Hematopoietic multipotent progenitor cell (in vitro differentiated cells): ENCODE measurements around the gene GRAMD1B. TPM values are rescaled to one million over a fixed set of nuclear protein-coding genes. Genes with fewer than 3 reads are reported as not detected.

ENCODE experiments used
- DNase-seq, 3 donors: peaks; one replicate each; pipeline ENCODE4 v3.0.0-alpha.2; 2011 to 2015; ENCODE audit warnings: low read depth in 2 of 3, low spot score in 2 of 3
- small RNA-seq: library from RNA; depleted of rRNA; stranded (forward); fragments of <200 nt; gene quantifications from one replicate; pipeline ENCODE3, GENCODE V24; 2012
- total RNA-seq: library from RNA; depleted of rRNA; stranded (reverse); fragments of >200 nt; gene quantifications from one replicate; pipeline ENCODE4 v1.2.3, GENCODE V29; 2012

The GRAMD1B gene
- total RNA-seq, 1 donor = 18.9 TPM

DNA sequence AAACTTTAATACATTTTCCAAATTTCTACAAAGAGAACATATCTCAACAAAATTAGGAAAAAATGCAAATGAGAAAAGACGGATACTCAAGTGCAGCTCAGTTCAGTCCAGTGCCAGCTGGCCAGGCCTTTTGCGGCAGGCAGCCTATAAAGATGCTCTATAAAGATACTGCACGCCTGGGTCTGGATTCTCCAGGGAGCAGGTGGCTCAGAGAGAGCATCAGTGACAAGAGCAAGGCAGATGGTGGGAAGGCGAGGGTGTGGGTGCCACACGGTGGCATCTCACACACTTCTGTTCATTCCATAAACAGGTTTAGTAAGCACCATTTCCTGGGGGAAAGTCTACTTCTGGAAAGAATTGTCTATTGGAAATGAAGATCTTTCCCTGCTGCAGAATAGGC is 242.5 kb downstream of the GRAMD1B start:
- DNase-seq = no peak

DNA sequence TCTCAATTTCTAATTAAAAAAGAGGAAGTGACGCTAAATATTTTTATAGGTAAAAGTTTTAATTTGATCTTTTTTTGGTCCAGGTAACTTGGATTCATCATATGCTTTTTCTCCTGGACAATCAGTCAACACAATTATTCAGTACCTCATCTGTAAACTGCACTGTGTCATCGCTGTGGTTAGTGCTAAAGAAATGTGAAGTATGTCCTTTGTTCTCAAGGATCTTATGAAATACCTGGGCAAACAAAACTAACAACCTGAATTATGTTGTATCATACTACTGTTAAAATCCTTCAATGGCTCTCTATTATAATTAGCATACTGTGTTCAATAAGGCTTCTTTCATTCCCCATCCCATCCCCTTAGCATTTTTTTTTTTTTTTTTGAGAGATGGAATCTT is 244.2 kb downstream of the GRAMD1B start:
- no peak for DNase-seq

Small RNAs within 50 kb of the gene (small RNA-seq; reads per million reads assigned to genes)
- gene MIR4493 = not detected

Other genes starting within 250 kb of the GRAMD1B start
- gene CLMP, start 235.0 kb upstream of the GRAMD1B start, total RNA-seq = under 0.01 TPM
- gene SCN3B, start 224.4 kb downstream of the GRAMD1B start, total RNA-seq = under 0.01 TPM